SIG-M5 treated with dmso at 0.1 percent for 504 hours (cell line): ENCODE measurements around the gene ABI3BP.
"Not testable (repeated sequence)": the region's sequence is repeated elsewhere in the genome, so short reads cannot be mapped to it uniquely, and the experiment has no call there.

Experiments
- DNase-seq: peaks from one replicate; lab custom pipeline; 2025; ENCODE audit not compliant: unreplicated experiment; lab: John Stamatoyannopoulos, UW

The ABI3BP gene

GRCh38 chr3:100946096-100946495 lies 47.1 kb downstream of the ABI3BP start:
- DNase-seq = not testable (repeated sequence)

GRCh38 chr3:100941451-100941850 lies 51.8 kb downstream of the ABI3BP start:
- no peak for DNase-seq

GRCh38 chr3:100941041-100941440 lies 52.2 kb downstream of the ABI3BP start:
- no peak for DNase-seq

GRCh38 chr3:100936931-100937330 lies 56.3 kb downstream of the ABI3BP start:
- DNase-seq = no peak

GRCh38 chr3:100932491-100932890 lies 60.7 kb downstream of the ABI3BP start:
- no peak for DNase-seq

GRCh38 chr3:100928638-100929428 lies 64.4 kb downstream of the ABI3BP start:
- no peak for DNase-seq

GRCh38 chr3:100927775-100928174 lies 65.4 kb downstream of the ABI3BP start:
- DNase-seq = no peak

GRCh38 chr3:100915706-100916495 lies 77.3 kb downstream of the ABI3BP start:
- DNase-seq = no peak

- DNase-seq = no peak
These were observed 79.2 kb downstream of the ABI3BP start for GRCh38 chr3:100913870-100914648.

- DNase-seq = no peak
These were observed 80.2 kb downstream of the ABI3BP start for GRCh38 chr3:100912976-100913545.

GRCh38 chr3:100912571-100912970 lies 80.7 kb downstream of the ABI3BP start:
- no peak for DNase-seq

- DNase-seq = no peak
These were observed 81.3 kb downstream of the ABI3BP start for GRCh38 chr3:100911956-100912355.

- no peak for DNase-seq
These were observed 82.2 kb downstream of the ABI3BP start for GRCh38 chr3:100910986-100911385.

- DNase-seq = no peak
These were observed 90.6 kb downstream of the ABI3BP start for GRCh38 chr3:100902572-100902971.

GRCh38 chr3:100900671-100901335 lies 92.4 kb downstream of the ABI3BP start:
- no peak for DNase-seq

GRCh38 chr3:100899440-100900091 lies 93.7 kb downstream of the ABI3BP start:
- peak; percentile 12 for DNase-seq

- no peak for DNase-seq
These were observed 94.5 kb downstream of the ABI3BP start for GRCh38 chr3:100898681-100899080.

- DNase-seq = no peak
These were observed 96.2 kb downstream of the ABI3BP start for GRCh38 chr3:100896994-100897393.

- no peak for DNase-seq
These were observed 99.6 kb downstream of the ABI3BP start for GRCh38 chr3:100893590-100893989.

- DNase-seq = no peak
These were observed 100.1 kb downstream of the ABI3BP start for GRCh38 chr3:100893108-100893507.
